ENCODE results near the gene ITGB6. TPM values are rescaled to one million over a fixed set of nuclear protein-coding genes. Genes with fewer than 3 reads are reported as not detected.

ITGB6 gene
- total and polyA plus RNA-seq, 2 of the 8 experiments (the other 6 are each of a cell fraction or from before 2014, with no cell fraction given), result not detected

GRCh38 chr2:160194351-160194750 lies 5.7 kb downstream of the ITGB6 start (continued):
- no peak for TF ChIP-seq EZH2 (IDR thresholded peaks at IDR 0.05; ENCODE audit: low read depth, low read length, severe bottlenecking)
- TF ChIP-seq ZNF274 (IDR thresholded peaks at IDR 0.05; ENCODE audit: borderline replicate concordance, extremely low read depth, low read length), result no peak
- TF ChIP-seq CREB1 (IDR thresholded peaks at IDR 0.05), result no peak
- TF ChIP-seq RFX5 (IDR thresholded peaks at IDR 0.05; ENCODE audit: borderline replicate concordance, low read depth, low read length), result no peak
- TF ChIP-seq SRF (IDR thresholded peaks at IDR 0.05; ENCODE audit: low read depth, low read length), result no peak
- no peak for TF ChIP-seq EP300 (IDR thresholded peaks at IDR 0.05; ENCODE audit: borderline replicate concordance in 1 of 2, low read depth in 2 of 2, low read length in 2 of 2)
- no peak for TF ChIP-seq RAD21 (IDR thresholded peaks at IDR 0.05 in 1 of 2, conservative IDR thresholded peaks at IDR 0.05 in 1 of 2; ENCODE audit: low read depth in 2 of 2, low read length in 2 of 2)
- no peak for TF ChIP-seq BACH1 (IDR thresholded peaks at IDR 0.05; ENCODE audit: low read length)
- TF ChIP-seq TAF7 (optimal IDR thresholded peaks at IDR 0.05; ENCODE audit: borderline replicate concordance, low read depth, low read length), result no peak

Measured in H1 (cell line).